Astrocyte (in vitro differentiated cells and primary cell): ENCODE results near the gene INIP. TPM values are rescaled to one million over a fixed set of nuclear protein-coding genes. Genes with fewer than 3 reads are reported as not detected.
A peak's percentile ranks its signal among the peaks of the same experiment; 100 is the strongest.

Source experiments
- DNase-seq: peaks from one replicate; pipeline ENCODE4 v3.0.0-alpha.2; 2010; ENCODE audit warnings: low read depth
- FAIRE-seq: peaks from 2 replicates; lab custom pipeline; 2011; peaks lifted over from hg19 to GRCh38; lab: Jason Lieb, UNC
- H2AFZ ChIP-seq: 2 replicates; pipeline ENCODE4 v1.6.0; 2012; ENCODE audit warnings: low read depth, low read length, inconsistent platforms
- H3K27ac ChIP-seq: 2 replicates; pipeline ENCODE4 v1.5.1; 2011; ENCODE audit warnings: low read depth, low read length, inconsistent platforms
- H3K27me3 ChIP-seq: 2 replicates; pipeline ENCODE4 v1.6.0; 2011; ENCODE audit warnings: low read length, inconsistent platforms; ENCODE audit not compliant: insufficient read depth
- H3K36me3 ChIP-seq: 2 replicates; pipeline ENCODE4 v1.5.1; 2011; ENCODE audit warnings: low read length, inconsistent platforms; ENCODE audit not compliant: insufficient read depth
- H3K4me1 ChIP-seq: 2 replicates; pipeline ENCODE4 v1.5.1; 2011; ENCODE audit warnings: low read length, inconsistent platforms; ENCODE audit not compliant: insufficient read depth
- H3K4me2 ChIP-seq: 2 replicates; pipeline ENCODE4 v1.6.0; 2012; ENCODE audit warnings: low read length, inconsistent platforms
- H3K4me3 ChIP-seq: 2 replicates; pipeline ENCODE4 v1.5.1; 2011; ENCODE audit warnings: low read depth, mild to moderate bottlenecking, low read length, inconsistent platforms; ENCODE audit not compliant: insufficient read depth
- H3K79me2 ChIP-seq: 2 replicates; pipeline ENCODE4 v1.6.0; 2012; ENCODE audit warnings: mild to moderate bottlenecking, low read length, inconsistent platforms; ENCODE audit not compliant: insufficient read depth
- H3K9ac ChIP-seq: 2 replicates; pipeline ENCODE4 v1.6.0; 2012; ENCODE audit warnings: mild to moderate bottlenecking, low read length, inconsistent platforms
- H3K9me3 ChIP-seq: 2 replicates; pipeline ENCODE4 v1.5.1; 2012; ENCODE audit warnings: low read depth, mild to moderate bottlenecking, low read length, inconsistent platforms; ENCODE audit not compliant: insufficient read depth
- H4K20me1 ChIP-seq: 2 replicates; pipeline ENCODE4 v1.6.0; 2012; ENCODE audit warnings: low read length, inconsistent platforms; ENCODE audit not compliant: insufficient read depth
- H3K27ac Mint-ChIP-seq: one replicate; pipeline ENCODE4 v1.8.0; 2021; ENCODE audit warnings: mild to moderate bottlenecking, mixed read lengths; ENCODE audit not compliant: unreplicated experiment
- H3K27me3 Mint-ChIP-seq: one replicate; pipeline ENCODE4 v1.8.0; 2021; ENCODE audit warnings: low read depth, mixed read lengths; ENCODE audit not compliant: unreplicated experiment
- H3K36me3 Mint-ChIP-seq: one replicate; pipeline ENCODE4 v1.8.0; 2021; ENCODE audit warnings: low read depth, mixed read lengths; ENCODE audit not compliant: unreplicated experiment
- H3K4me1 Mint-ChIP-seq: one replicate; pipeline ENCODE4 v1.8.0; 2021; ENCODE audit warnings: low read depth, mixed read lengths; ENCODE audit not compliant: unreplicated experiment
- H3K4me3 Mint-ChIP-seq: one replicate; pipeline ENCODE4 v1.8.0; 2021; ENCODE audit warnings: mild to moderate bottlenecking, moderate library complexity, mixed read lengths; ENCODE audit not compliant: unreplicated experiment
- H3K9me3 Mint-ChIP-seq: one replicate; pipeline ENCODE4 v1.8.0; 2021; ENCODE audit warnings: mild to moderate bottlenecking, mixed read lengths; ENCODE audit not compliant: unreplicated experiment
- EZH2 ChIP-seq: IDR thresholded peaks from 2 replicates; pipeline ENCODE4 v1.6.1; 2012; ENCODE audit warnings: mild to moderate bottlenecking, low read length, inconsistent platforms; ENCODE audit not compliant: insufficient read depth
- total RNA-seq: library from RNA; stranded (reverse); gene quantifications from 2 replicates; pipeline ENCODE4 v1.2.1, GENCODE V29; 2021
- TF ChIP-seq, protein P1 (sequence below): IDR thresholded peaks from 2 replicates; pipeline ENCODE4 v1.5.1; 2011; ENCODE audit warnings: low read depth, mild to moderate bottlenecking, inconsistent platforms, low read length, moderate library complexity; ENCODE audit not compliant: insufficient read depth

INIP gene
- total RNA-seq, 1 donor from 2014 or later, result 23.1 TPM

- Mint-ChIP-seq H3K36me3 (no peaks in the 10 kb centered on the region), H3K27me3 (no peaks in the 10 kb centered on the region), H3K9me3 (peaks cover 3% of the 10 kb centered on the region), H3K4me3 (peak within 1 kb of the TSS; percentile 92), H3K4me1 (peaks cover 33% of the 10 kb centered on the region), H3K27ac (peak within 1 kb of the TSS; percentile 88)
- peak; percentile 76 for DNase-seq
- no peaks in the 10 kb centered on the region for H3K9me3 ChIP-seq
- H3K9ac ChIP-seq, result peak within 1 kb of the TSS; percentile 84
- H3K36me3 ChIP-seq, result no peaks in the 10 kb centered on the region
- H3K79me2 ChIP-seq, result peaks cover 18% of the 10 kb centered on the region
- peak within 1 kb of the TSS; percentile 74 for H3K4me3 ChIP-seq
- peaks cover 39% of the 10 kb centered on the region for H3K4me1 ChIP-seq
- no peak for FAIRE-seq
- peak within 1 kb of the TSS; percentile 99 for H3K4me2 ChIP-seq
- no peak for TF ChIP-seq EZH2
- TF ChIP-seq, protein P1, sequence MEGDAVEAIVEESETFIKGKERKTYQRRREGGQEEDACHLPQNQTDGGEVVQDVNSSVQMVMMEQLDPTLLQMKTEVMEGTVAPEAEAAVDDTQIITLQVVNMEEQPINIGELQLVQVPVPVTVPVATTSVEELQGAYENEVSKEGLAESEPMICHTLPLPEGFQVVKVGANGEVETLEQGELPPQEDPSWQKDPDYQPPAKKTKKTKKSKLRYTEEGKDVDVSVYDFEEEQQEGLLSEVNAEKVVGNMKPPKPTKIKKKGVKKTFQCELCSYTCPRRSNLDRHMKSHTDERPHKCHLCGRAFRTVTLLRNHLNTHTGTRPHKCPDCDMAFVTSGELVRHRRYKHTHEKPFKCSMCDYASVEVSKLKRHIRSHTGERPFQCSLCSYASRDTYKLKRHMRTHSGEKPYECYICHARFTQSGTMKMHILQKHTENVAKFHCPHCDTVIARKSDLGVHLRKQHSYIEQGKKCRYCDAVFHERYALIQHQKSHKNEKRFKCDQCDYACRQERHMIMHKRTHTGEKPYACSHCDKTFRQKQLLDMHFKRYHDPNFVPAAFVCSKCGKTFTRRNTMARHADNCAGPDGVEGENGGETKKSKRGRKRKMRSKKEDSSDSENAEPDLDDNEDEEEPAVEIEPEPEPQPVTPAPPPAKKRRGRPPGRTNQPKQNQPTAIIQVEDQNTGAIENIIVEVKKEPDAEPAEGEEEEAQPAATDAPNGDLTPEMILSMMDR, result no peak
- peaks cover 26% of the 10 kb centered on the region for H4K20me1 ChIP-seq
- H2AFZ ChIP-seq, result peak within 1 kb of the TSS; percentile 99
- peak within 1 kb of the TSS; percentile 57 for H3K27ac ChIP-seq
- no peaks in the 10 kb centered on the region for H3K27me3 ChIP-seq
Observed at GRCh38 chr9:112750016-112750763, 32.3 kb upstream of the INIP start, which contains the start of gene SNX30. Gene SNX30 (plus strand): TSS chr9:112750760. CDS start chr9:112751002, 242 bp downstream.

DNA sequence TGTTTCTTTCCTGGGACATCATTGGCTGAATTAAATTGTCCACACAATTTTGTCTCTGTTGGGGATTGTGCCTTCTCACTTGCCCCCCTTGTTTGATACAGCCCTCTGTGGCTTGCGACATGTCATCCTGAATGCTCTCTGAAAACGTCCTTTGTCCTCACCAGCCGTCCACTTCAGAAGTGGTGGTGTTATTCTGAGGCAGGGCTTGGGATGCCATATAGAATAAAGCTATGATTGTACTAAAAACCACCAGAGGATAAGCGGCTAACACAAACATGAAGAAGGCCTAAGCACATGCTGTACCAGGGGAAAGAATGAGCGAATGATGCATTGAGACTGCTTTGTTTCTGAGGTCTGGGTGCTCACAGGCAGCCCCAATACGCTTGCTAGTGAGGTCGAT is 29.2 kb upstream of the INIP start:
- no peak overlapping the region for H3K4me3 Mint-ChIP-seq
- no peaks in the 10 kb centered on the region for H3K36me3 Mint-ChIP-seq
- no peaks in the 10 kb centered on the region for H3K9me3 ChIP-seq
- no peak for FAIRE-seq
- H3K27ac Mint-ChIP-seq, result no peak overlapping the region
- no peaks in the 10 kb centered on the region for H3K36me3 ChIP-seq
- peaks cover 17% of the 10 kb centered on the region for H3K4me1 ChIP-seq
- no peak overlapping the region for H3K4me3 ChIP-seq
- no peak overlapping the region for H3K27ac ChIP-seq
- peaks cover 4% of the 10 kb centered on the region for H3K79me2 ChIP-seq
- no peak overlapping the region for H2AFZ ChIP-seq
- TF ChIP-seq, protein P1, result no peak
- TF ChIP-seq EZH2, result no peak
- no peaks in the 10 kb centered on the region for H3K27me3 ChIP-seq
- peaks cover 3% of the 10 kb centered on the region for H3K9me3 Mint-ChIP-seq
- H3K27me3 Mint-ChIP-seq, result no peaks in the 10 kb centered on the region
- H4K20me1 ChIP-seq, result peaks cover 4% of the 10 kb centered on the region
- no peak overlapping the region for H3K9ac ChIP-seq
- no peak overlapping the region for H3K4me2 ChIP-seq
- H3K4me1 Mint-ChIP-seq, result peaks cover 8% of the 10 kb centered on the region
- no peak for DNase-seq

DNA sequence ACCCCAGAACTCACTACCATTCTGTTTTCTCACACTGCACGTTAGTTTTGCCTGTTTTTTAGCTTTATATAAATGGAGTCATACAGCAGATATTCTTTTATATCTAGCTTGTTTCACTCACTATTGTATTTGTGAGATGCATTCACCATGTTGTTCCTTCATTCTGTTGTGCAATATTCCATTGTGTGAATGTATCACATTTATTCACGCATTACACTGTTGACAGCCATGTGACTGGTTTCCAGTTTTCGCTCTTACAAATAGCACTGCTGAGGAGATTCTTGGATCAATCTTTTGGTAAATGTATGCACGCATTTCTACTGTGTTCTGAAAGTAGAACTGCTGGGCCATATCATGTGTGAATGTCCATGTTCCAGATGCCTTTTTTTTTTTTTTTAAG is 26.3 kb upstream of the INIP start:
- Histone ChIP-seq H2AFZ (no peak overlapping the region), H3K4me2 (no peak overlapping the region), H3K9ac (no peak overlapping the region), H3K79me2 (no peaks in the 10 kb centered on the region), H3K27me3 (no peaks in the 10 kb centered on the region), H3K27ac (no peak overlapping the region), H3K4me3 (no peak overlapping the region), H3K9me3 (no peaks in the 10 kb centered on the region), H3K4me1 (no peaks in the 10 kb centered on the region), H3K36me3 (no peaks in the 10 kb centered on the region), H4K20me1 (no peaks in the 10 kb centered on the region)
- TF ChIP-seq EZH2, result no peak
- TF ChIP-seq, protein P1, result no peak
- no peak for FAIRE-seq
- Mint-ChIP-seq H3K4me3 (no peak overlapping the region), H3K36me3 (no peaks in the 10 kb centered on the region), H3K27me3 (no peaks in the 10 kb centered on the region), H3K27ac (no peak overlapping the region), H3K9me3 (peaks cover 3% of the 10 kb centered on the region), H3K4me1 (no peaks in the 10 kb centered on the region)
- no peak for DNase-seq
